Right lobe of liver (tissue), 4 donors: ENCODE data around the gene BIRC2.

ENCODE experiments used
- CTCF ChIP-seq, 4 donors: fragments of 200-600 bp in 3 of 4; fragments of 450-650 bp in 1 of 4; IDR thresholded peaks; one replicate each; pipeline versions ENCODE4 v1.5.1 to v1.8.0; 2016 to 2022; ENCODE audit warnings: antibody characterized with exemption in 4 of 4, mild to moderate bottlenecking in 2 of 4
- POLR2A ChIP-seq: fragments of 450-650 bp; IDR thresholded peaks from one replicate; pipeline ENCODE4 v1.6.1; 2017; ENCODE audit warnings: antibody characterized with exemption, mild to moderate bottlenecking
- donor health status: DM: no; HTN: no; CAD: no.
- donor health status: DM: no; HTN: no; CAD: no.
- donor health status: DM: no; HTN: yes; CAD: no.

GRCh38 chr11:102407901-102408300, 60.9 kb downstream of the BIRC2 start:
- TF ChIP-seq POLR2A, result no peak
- no peak for TF ChIP-seq CTCF (IDR thresholded peaks at IDR 0.05)
